Measurements from ENCODE around the gene ZG16B.

ZG16B gene

DNA sequence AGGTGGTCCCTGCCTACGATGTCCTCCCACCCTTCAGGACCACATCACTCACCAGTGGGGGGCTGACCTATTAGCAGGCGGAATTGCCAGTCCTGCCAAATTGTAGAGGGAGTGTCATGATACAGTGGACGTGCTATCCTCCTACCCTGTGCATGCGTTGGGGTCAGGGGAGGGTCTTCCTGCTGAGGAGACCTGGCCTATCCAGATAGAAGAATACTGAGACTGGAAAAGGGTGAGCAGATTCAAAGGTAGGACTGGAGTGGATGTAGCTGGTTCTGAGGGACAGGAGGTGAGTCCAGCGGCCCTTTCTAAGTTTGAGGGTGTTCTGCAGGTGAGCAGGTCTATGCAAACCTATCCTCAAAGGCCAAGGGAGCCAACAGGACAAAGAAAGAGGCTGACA is 23.8 kb upstream of the ZG16B start:
- DNase-seq (ENCODE audit: low read depth): no peak

DNA sequence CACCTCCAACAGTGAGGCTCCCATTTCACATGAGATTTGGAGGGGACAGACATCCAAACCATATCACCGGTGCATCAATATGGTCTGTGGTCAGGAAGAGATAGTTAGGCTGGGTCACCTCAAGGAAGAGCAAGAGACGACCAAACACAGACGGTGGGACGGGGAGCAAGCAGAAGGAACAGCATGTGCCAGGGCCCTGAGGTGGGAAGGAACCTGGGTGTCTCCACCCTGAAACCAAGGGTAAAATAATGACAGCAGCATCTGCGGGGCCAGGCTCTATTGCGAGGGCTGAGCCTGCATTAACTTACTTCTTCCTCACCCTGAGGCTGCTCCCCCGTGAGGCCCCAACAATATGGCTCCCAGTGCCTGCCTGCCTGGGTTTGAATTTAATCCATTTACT is 21.9 kb upstream of the ZG16B start:
- DNase-seq (ENCODE audit: low read depth): no peak

DNA sequence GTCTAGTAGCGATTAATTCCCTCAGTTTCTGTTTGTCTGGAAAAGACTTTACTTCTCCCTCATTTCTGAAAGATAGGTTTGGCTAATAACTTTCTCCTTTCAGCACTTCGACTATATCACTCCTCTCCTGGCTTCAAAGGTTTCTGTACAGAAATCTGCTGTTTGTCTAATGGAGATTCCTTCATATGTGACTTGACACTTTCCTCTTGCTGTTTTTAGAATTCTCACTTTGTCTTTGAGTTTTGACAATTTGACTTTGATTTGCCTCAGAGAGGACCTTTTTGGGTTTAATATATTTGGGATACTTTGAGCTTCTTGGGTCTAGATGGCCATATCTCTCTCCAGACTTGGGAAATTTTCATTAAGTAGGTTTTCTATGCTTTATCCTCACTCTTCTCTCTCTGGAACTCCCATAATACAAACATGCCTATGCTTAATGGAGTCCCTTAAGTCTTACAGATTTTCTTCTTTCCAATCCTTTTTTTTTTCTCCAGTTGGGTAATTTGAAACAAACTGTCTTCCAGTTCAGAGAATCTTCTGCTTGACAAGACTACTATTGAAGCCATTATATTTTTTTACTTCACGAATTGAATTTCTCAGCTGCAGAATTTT is 20.8 kb upstream of the ZG16B start:
- DNase-seq (ENCODE audit: low read depth): no peak

DNA sequence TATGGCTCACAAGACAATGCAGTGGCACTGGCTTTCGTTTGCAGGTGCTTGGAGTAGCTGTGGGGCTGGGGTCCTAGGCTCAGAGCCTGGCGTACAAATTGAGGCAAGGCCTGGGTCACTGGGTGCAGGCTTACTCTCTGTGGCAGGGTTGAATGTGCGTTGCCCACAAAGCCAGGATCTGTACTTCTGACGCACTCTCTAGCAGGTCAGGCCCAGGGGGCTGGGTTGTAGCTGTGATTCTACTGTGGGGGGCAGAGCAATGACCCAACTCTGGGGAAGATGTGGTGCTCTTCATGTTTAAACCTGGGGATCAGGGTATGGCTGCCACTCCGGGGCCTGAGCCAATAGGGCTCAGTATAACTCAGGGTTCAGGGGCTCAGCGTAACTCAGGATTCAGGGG is 19.5 kb upstream of the ZG16B start:
- DNase-seq (ENCODE audit: low read depth): no peak

DNA sequence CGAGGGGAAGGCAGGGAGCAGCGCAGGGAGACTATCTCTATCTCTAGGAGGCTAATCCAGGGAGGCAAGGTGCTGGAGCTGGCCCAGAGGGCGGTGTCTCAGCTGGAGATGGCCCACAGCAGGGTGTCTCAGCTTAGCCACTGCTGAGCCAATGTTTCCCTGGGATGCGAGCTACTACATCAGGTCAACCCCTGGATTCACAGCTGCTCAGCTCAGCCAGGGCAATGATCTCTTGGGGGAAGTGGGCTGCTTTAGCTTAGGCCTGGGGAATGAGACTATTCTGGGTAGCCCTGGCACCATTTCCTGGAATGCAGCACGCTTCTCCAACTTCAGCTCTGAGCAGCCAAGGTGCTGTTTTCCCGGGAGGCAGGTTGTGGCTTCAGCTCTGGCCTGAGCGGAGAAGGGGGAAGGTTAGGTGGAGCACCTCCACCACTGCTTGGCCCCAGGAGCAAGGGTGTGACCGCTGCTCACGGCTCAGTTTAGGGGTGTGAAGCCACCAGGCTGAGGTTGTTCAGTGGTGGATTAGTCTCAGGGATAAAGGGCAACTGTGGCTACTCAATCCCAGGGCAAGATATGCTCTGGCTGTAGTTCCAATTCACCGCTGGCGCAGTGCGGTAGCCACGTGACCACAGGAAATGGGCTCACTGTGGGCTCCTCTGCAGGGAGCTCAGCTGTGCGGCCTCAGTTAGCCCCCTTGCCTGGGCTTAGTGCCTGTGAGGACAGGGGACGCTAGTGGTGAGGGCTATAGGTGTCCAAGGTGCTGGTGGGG is 18.2 kb upstream of the ZG16B start:
- DNase-seq (ENCODE audit: low read depth): no peak

DNA sequence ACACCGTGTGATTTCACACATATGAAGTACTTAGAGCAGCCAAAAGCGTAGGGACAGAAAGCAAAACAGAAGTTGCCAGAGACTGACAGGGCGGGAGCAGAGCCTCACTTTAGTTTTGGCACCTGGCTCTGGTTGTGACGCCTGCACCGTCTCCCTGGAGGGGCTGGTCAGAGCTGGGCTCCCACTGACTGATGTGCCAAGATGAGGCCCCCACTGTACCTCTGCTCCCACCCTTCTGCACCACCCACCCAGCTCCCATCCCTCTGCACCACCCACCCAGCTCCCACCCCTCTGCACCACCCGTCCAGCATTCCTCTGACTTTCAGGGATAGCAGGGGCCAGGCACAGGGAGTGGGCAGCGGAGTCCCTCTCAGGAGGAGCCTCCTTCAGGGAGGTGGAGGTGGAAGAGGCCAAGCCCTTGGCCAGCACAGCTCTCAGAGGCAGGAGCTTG is 16.3 kb upstream of the ZG16B start:
- DNase-seq (ENCODE audit: low read depth): no peak

DNA sequence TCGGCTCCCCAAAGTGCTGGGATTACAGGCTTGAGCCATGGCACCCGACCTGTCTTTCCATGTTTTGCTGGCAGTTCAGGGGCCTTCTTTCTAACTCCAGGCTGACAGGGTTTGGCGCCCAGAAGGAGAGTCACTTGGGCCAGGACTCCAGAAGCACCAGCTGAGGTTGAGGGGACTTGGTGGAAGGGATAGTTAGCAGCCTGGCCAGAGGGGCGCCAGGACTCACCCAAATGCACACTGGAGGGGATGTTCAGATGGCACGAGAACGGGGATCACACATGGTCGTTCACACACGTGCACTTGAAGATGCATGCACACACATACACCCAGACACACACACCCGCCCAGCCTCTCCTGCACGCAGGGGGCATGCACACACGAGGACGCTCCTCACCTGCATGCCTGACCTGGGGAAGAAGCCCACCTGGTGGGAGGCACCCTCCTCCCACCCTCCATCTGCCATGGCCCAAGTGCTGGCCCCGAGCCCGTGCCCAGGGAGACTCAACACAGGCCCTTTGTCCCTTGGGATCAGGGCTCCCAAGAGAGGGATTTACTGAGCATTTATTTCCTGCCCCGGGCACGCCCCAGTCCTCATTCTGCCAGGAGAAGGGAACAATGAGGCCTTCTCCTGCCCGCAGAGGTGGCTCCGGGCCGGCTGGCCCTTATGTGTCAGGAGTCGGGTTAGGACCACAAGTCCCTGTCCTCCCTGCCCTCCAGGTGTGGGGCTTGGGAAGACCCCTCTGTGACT is 15.4 kb upstream of the ZG16B start:
- DNase-seq (ENCODE audit: low read depth): no peak

DNA sequence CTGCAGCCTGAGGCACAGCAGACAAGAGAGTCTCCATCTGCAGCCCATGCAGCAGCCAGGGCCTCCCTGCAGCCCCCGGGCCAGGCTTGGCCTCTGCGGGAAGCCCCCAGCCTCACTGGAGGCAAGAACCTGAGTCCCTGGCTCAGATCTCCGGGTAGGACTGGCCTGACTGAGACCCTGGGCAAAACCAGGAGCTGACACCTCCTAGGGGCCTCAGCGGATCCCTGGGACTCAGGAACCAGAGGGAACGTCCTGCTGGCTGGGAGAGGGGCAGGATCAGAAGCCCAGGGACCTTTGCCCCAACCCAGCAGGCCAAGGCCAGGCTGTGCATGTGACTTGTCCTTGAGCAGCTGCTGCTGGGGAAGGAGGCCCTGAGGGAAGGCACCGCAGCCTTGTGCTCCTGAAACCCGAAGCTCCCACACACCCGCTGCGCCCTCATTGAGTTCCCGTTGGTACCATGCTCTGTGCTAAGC is 14.8 kb upstream of the ZG16B start:
- no peak for DNase-seq (ENCODE audit: low read depth)

DNA sequence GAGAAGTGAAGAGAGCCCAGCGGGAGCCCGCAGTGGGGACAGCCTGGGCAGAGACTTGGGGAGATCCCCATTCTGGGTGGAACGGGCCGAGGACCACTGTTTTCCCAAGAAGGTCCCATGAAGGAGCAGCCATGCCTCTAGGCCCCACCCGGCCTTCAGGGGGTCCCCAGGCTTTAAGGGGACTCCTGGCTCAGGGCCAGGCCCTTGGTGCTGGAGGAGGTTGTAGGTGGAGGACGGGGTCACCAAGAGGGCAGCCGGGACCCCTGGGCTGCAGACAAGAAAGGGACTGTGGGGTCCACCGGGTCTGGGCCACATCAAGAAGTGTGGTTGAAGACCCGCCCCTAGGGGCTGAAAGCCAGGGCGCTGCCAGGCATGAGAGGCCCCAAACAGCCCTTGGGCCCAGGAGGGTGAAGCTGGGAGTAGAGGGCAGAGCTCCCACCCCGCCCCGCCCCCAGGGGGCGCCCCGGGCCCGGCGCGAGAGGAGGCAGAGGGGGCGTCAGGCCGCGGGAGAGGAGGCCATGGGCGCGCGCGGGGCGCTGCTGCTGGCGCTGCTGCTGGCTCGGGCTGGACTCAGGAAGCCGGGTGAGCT is 13.3 kb upstream of the ZG16B start, which contains the start of gene PRSS21:
PRSS21 (plus strand) TSS at position 487 of the 589 bp plus-strand sequence; CDS start at position 519, 32 bp downstream.
- DNase-seq (ENCODE audit: low read depth): no peak

DNA sequence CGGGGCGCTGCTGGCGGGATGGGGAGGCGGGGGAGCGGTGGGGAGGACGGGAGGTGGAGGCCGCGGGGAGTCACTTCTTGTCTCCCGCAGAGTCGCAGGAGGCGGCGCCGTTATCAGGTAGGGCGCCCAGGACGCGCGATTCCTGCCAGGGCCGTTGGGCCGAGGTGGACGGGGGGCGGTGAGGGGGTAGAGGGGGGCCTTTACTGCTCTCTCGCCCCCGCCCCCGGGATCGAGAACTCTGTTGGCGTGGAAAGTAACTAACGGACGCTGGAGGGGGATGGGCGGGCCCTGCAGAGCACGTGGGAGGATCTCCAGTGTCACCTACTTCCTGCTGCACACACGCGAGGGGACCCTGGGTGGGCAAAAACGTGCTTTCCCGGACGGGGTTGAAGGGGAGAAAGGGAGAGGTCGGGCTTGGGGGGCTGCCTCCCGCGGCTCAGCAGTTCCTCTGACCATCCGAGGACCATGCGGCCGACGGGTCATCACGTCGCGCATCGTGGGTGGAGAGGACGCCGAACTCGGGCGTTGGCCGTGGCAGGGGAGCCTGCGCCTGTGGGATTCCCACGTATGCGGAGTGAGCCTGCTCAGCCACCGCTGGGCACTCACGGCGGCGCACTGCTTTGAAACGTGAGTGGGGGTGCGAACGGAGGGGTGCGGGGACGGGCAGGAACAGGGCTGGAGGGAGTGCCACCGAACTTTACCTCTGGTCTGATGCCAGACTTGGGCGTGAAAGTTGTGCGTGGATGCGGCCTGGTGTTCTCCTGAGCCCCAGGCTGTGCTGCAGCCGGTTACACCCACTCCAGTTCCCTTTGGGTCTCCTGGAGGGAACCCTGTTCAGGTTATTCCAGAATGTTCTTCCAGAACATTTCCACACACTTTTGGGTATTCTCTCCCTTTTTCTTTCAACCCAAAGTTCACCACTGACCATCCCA is 12.5 kb upstream of the ZG16B start:
- no peak for DNase-seq (ENCODE audit: low read depth)

DNA sequence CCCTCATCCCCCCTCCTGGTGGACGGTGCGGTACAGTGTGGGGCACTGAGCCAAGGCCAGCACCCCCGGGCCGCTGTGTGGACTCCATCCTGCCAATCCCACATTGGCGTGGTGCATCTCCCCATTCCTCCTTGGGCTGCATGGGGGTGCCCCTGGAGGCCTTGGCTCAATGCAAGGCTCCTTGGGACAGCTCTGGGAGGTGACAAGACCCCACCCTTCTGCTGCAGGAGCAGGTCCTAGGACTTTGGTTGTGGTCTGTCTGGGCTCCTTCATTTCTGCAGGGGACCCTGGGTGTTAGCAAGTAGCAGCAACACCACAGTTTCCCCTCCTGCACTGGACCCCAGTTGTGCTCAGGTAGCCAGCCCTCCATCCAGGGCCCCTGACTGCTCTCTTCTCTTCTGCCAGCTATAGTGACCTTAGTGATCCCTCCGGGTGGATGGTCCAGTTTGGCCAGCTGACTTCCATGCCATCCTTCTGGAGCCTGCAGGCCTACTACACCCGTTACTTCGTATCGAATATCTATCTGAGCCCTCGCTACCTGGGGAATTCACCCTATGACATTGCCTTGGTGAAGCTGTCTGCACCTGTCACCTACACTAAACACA is 11.7 kb upstream of the ZG16B start:
- DNase-seq (ENCODE audit: low read depth): no peak

DNA sequence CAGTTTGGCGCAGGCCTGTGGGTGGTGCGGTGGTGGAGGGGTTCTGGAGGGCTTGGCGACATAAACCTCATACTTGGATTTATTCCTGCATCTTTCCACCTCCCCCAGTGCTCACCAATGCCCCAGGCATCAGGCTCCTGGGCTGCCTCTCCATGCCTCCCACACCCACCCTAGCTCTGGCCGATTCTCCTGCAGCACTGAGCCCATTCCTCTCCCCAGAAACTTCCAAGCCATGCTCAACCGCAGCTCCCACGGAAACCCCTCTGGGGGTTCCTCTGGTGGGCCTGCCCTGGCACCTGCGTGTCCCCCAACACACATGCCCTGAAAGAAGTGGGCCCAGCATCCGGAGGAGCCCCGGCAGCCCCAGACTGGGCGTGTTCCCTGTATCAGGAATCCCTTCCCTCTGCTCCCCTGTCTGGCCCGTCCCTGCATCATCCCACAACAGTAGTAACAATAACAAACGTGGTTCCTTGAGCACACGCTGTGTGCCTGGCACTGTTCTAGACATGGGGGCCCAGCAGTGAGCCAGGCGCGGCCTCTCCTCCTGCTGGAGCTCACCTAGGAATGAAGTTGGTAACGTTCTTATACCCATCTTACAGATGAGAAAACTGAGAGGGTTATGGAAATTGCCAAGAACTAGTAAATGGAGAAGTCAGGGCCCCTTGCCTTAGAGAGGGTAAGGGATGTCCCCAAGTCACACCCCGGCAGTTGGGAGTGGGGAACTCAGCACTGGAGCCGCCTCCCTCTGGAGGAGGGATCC is 10.7 kb upstream of the ZG16B start:
- DNase-seq (ENCODE audit: low read depth): no peak

DNA sequence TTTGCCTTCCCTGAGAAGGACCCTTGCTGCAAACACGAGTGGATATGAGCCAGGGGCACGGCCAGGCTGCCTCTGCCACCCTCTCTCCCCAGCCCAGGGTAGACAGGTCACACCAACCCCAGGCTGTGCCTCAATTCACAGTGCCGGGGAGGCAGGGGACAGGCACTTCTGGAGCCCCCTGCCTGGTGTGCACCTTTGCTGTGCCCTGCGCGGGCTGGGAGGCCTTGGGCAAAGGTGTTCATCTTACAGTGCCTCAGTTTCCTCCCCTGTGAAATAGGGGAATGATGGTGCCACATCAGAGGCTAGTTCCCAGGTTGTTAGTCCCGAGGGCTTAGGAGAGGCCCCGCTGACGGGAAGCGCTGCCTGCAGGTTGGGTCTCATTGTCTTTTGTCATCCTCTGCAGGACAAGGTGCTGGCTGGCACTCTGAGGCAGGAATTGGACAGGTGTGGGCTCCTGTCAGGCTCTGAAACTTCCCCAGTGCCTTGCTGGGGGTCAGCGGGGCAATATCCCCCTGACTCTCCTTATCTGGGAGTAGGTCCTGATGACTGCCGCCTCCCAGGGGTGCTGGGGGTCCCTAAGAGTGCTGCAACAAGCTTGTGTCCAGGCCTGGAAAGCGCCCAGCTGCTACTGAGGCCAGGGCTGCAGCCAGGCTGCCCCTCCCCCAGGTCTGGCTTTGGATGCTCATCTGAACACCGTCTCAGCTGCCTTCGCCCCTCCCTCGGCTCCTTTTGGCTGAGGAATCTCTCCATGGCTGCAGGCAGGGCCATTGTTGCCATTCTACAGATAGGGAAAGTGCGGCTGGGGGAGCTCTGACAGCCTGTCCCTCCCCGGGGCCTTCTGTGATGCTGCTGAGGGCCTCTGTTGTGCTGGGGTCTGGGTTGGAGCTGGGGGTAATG is 9.9 kb upstream of the ZG16B start:
- DNase-seq (ENCODE audit: low read depth): no peak

DNA sequence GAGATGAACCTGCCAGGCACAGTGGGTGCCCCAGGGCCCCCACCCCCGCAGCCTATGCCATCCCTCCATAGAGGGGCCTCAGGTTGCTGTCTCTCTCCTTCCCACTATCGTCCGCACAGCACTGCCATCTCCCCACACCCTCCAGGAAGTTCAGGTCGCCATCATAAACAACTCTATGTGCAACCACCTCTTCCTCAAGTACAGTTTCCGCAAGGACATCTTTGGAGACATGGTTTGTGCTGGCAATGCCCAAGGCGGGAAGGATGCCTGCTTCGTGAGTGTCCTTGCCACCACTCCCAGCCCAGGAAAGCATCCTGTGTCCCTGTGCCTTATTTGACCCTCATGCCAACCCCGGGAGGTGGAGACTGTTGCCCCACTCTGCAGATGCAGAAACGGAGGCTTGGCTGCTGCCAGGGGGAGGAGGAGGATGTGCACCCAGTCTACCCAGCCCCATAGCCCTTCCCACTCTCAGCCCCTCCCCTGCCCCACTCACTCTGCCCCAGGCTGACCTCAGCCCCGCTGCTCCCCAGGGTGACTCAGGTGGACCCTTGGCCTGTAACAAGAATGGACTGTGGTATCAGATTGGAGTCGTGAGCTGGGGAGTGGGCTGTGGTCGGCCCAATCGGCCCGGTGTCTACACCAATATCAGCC is 9.1 kb upstream of the ZG16B start:
- no peak for DNase-seq (ENCODE audit: low read depth)

DNA sequence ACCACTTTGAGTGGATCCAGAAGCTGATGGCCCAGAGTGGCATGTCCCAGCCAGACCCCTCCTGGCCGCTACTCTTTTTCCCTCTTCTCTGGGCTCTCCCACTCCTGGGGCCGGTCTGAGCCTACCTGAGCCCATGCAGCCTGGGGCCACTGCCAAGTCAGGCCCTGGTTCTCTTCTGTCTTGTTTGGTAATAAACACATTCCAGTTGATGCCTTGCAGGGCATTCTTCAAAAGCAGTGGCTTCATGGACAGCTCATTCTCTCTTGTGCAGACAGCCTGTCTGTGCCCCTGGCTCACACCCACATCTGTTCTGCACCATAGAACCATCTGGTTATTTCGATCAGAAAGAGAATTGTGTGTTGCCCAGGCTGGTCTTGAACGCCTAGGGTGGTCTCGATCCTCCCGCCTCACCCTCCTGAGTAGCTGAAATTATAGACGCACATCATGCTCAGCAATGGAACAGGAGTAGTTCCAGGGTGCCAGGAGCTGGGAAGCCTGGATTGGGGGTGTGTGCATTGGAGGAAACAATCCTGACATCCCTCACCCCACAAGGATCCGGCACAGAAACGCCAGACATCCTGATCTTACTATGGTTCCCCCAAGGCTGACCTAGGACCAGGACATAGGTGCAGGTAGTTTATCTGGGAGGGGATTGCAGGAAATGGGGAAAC is 8.5 kb upstream of the ZG16B start:
- no peak for DNase-seq (ENCODE audit: low read depth)

DNA sequence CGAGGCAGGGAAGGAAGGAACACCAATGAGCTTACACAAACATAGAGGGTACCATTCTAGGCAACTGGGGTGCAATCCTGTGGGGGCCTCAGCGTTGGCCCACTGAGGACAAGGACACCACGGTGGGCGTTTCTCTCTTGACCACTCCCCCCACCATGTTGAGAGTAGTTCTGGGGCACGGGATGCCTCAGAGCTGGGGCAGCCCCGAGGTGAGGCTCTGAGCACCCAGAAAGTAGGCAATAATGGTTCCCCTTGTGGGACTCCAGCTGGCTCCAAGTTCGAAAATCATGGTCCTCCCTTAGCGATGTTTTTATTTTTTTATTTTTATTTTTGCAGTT is 8.0 kb upstream of the ZG16B start:
- no peak for DNase-seq (ENCODE audit: low read depth)

DNA sequence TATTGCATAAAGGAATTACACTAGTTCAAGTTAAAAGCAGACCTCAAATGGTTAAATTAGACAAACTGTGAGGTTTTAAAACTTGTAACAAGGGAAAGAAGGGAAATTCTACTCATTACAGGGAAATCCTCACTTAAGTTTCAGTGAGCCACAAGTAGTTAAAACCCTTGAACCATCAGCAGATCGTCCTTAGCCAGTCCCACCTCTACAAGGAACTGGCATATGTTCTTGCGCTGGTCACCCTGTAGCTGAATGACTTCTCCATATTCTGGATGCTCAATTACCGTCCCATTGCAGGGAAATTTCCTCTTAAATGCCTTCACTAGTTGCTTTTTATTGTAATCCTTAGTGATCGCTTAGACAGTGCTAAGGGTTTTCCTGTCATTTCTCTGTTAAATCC is 7.6 kb upstream of the ZG16B start:
- DNase-seq (ENCODE audit: low read depth): no peak

DNA sequence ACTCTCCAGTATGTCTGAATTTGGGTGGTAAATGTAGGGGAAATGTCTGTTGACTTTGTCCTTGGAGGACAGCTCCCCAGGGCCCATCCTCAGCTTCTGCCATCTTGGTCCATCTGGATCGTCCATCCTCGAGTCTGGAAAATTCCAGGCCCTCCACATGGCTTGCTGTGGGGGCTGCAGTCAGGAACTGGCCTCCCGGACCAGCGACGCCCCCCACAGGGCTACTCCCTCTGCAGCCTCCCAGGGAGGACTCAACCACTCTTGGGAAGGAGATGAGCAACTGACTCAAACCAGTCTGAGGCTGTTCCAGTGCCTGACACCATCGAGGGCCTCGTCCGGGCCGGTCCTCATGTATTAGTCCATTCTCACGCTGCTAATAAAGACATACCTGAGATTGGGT is 5.5 kb upstream of the ZG16B start:
- no peak for DNase-seq (ENCODE audit: low read depth)

Data from stimulated activated CD8-positive, alpha-beta memory T cell treated with anti-CD3 and anti-CD28 coated beads, Interleukin-15, amount 100 ng/mL, for 1 hour (primary cell).